ENCODE results near the gene CDK19.

DNA sequence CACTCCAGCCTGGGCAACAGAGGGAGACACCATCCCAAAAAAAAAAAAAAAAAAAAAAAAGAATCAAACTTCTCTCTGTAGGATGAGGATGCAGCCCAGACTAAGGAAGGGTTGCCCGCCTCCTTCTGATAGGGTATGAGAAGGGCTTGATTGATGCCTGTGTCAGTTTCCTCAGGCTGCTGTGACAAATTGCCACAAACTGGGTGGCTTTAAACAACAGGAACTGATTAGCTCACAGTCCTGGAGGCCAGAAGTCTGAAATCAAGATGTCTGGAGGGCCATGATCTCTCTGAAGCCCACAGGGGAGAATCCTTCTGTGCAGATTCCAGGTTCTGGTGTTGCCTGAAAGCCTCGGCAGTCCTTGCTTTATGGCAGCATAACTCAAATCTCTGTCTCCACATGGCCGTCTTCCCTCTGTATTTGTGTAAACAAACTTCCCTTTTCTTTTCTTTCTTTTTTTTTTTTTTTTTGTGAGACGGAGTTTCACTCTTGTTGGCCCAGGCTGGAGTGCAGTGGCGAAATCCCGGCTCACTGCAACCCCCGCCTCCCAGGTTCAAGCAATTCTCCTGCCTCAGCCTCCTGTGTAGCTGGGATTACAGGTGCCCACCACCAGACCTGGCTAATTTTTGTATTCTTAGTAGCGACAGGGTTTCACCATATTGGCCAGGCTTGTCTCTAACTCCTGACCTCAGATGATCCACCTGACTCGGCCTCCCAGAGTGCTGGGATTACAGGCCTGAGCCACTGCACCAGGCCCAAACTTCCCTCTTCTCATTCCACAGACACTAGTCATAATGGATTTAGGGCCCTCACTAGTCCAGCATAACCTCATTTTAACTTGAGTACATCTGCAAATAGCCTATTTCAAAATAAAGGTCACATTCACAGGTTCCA lies 11.2 kb upstream of the CDK19 start:
- TF ChIP-seq, protein P1, sequence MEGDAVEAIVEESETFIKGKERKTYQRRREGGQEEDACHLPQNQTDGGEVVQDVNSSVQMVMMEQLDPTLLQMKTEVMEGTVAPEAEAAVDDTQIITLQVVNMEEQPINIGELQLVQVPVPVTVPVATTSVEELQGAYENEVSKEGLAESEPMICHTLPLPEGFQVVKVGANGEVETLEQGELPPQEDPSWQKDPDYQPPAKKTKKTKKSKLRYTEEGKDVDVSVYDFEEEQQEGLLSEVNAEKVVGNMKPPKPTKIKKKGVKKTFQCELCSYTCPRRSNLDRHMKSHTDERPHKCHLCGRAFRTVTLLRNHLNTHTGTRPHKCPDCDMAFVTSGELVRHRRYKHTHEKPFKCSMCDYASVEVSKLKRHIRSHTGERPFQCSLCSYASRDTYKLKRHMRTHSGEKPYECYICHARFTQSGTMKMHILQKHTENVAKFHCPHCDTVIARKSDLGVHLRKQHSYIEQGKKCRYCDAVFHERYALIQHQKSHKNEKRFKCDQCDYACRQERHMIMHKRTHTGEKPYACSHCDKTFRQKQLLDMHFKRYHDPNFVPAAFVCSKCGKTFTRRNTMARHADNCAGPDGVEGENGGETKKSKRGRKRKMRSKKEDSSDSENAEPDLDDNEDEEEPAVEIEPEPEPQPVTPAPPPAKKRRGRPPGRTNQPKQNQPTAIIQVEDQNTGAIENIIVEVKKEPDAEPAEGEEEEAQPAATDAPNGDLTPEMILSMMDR (IDR thresholded peaks at IDR 0.05) = no peak
- TF ChIP-seq POLR2A (IDR thresholded peaks at IDR 0.05) = no peak
